ENCODE results near the gene FBXL2. TPM values are rescaled to one million over a fixed set of nuclear protein-coding genes. Genes with fewer than 3 reads are reported as not detected.
"Not testable (repeated sequence)": the region's sequence is repeated elsewhere in the genome, so short reads cannot be mapped to it uniquely, and the experiment has no call there.

The FBXL2 gene
- total and polyA plus RNA-seq, 3 donors from 2014 or later: 24.8 to 55.7 (median 38.3) TPM

DNA sequence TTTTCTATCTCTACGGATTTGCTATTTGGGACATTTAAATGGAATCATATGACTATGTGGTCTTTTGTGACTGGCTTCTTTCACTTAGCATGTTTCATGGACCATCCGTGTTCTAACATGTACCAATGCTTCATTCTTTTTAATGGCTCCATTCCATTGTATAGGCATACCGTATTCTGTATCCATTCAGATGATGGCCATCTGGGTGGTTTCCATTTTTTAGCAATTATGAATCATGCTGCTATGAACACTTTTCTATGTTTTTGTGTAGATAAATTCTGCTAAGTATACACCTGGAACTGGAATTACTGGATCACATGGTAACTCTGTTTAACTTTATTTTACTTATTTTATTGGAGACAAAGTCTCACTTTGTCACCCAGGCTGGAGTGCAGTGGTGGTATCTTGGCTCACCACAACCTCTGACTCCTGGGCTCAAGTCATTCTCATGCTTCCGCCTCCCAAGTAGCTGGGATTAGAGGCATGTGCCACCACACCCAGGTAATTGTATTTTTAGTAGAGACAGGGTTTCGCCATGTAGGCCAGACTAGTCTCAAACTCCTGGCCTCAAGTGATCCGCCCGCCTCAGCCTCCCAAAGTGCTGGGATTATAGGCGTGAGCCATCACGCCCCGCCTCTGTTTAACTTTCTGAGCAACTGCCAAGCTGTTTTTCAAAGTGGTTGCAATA lies 149.5 kb downstream of the FBXL2 start:
- 95 to 96% methylated on average over 10 of the region's 10 CpGs for WGBS, 2 donors
- TF ChIP-seq, protein P1, sequence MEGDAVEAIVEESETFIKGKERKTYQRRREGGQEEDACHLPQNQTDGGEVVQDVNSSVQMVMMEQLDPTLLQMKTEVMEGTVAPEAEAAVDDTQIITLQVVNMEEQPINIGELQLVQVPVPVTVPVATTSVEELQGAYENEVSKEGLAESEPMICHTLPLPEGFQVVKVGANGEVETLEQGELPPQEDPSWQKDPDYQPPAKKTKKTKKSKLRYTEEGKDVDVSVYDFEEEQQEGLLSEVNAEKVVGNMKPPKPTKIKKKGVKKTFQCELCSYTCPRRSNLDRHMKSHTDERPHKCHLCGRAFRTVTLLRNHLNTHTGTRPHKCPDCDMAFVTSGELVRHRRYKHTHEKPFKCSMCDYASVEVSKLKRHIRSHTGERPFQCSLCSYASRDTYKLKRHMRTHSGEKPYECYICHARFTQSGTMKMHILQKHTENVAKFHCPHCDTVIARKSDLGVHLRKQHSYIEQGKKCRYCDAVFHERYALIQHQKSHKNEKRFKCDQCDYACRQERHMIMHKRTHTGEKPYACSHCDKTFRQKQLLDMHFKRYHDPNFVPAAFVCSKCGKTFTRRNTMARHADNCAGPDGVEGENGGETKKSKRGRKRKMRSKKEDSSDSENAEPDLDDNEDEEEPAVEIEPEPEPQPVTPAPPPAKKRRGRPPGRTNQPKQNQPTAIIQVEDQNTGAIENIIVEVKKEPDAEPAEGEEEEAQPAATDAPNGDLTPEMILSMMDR (IDR thresholded peaks at IDR 0.05): no peak
- TF ChIP-seq POLR2A (IDR thresholded peaks at IDR 0.05): no peak
- no peaks in the 10 kb centered on the region for H3K4me1 ChIP-seq
- intact Hi-C loops (cut with DNase I; ENCODE audit: low total_unique reads): no loop called here
- no peak for DNase-seq
- no peaks in the 10 kb centered on the region for H3K27me3 ChIP-seq
- H3K36me3 ChIP-seq (ENCODE audit: low read depth, missing control alignments): no peaks in the 10 kb centered on the region
- H3K27ac ChIP-seq: no peak overlapping the region
- H3K4me3 ChIP-seq: no peak overlapping the region
- H3K9me3 ChIP-seq: no peaks in the 10 kb centered on the region

DNA sequence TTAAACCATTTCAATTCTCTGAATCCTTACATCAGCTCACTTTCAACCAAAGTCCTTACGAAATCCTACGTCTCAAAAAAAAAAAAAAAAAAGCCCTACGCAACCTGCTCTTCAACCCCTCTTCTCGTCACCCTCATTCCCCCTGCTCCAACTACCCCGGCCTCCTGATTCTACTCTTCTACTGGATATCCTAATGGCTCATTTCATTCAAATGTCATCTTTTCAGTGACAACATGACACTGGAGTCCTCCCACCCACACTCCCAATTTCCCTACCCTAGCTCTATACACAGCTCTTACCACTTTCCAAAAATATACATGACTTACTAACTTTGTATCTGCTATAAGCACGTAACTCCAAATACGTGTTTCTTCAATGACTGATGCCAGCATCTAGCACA lies 151.5 kb downstream of the FBXL2 start:
- 89 to 91% methylated on average over 7 of the region's 7 CpGs for WGBS, 2 donors
- H3K27me3 ChIP-seq: no peaks in the 10 kb centered on the region
- TF ChIP-seq POLR2A (IDR thresholded peaks at IDR 0.05): no peak
- TF ChIP-seq, protein P1 (IDR thresholded peaks at IDR 0.05): no peak
- H3K9me3 ChIP-seq: no peaks in the 10 kb centered on the region
- intact Hi-C loops (cut with DNase I; ENCODE audit: low total_unique reads): no loop called here
- no peak overlapping the region for H3K4me3 ChIP-seq
- no peak overlapping the region for H3K27ac ChIP-seq
- no peaks in the 10 kb centered on the region for H3K4me1 ChIP-seq
- no peak for DNase-seq
- H3K36me3 ChIP-seq (ENCODE audit: low read depth, missing control alignments): no peaks in the 10 kb centered on the region

DNA sequence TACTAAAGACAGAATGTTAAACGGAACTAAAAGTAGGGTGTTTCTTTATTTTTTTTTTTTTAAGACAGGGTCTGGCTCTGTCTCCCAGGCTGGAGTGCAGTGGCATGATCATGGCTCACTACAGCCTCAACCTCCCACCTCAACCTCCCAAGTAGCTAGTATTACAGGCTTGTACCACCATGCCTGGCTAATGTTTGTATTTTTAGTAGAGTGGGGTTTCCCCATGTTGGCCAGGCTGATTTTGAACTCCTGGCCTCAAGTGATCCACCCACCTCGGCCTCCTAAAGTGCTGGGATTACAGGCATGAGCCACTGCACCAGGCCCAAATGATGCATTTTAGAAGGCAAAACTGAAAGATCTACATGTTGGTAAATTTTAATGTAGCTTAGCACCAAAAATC lies 152.1 kb downstream of the FBXL2 start:
- DNase-seq; H3K27ac ChIP-seq; H3K36me3 ChIP-seq (ENCODE audit: low read depth, missing control alignments); H3K27me3 ChIP-seq; H3K9me3 ChIP-seq; H3K4me3 ChIP-seq; H3K4me1 ChIP-seq; intact Hi-C loops (cut with DNase I; ENCODE audit: low total_unique reads): not testable (repeated sequence)
- WGBS, 2 donors: 72 to 89% methylated on average over 2 of the region's 2 CpGs

DNA sequence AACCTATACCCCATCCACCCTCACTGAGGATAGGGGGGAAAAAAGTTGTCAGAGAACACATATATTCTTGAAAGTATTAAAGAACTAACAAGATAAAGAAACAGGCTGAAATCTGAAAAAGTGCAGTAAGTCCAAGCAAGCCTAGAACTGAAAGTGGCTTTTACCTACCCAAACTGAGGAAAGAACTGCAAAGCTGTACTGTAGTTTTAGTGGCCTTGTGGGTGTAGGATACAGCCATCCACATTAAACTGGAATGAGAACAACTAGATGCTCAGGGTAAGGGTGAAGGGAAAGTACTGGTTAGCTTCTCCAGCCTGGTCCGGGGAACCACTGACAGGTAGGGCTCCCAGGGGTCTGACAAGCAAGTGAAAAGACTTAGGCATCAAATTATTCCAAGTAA lies 152.8 kb downstream of the FBXL2 start:
- Histone ChIP-seq H3K4me3 (no peak overlapping the region), H3K27ac (no peak overlapping the region), H3K4me1 (no peaks in the 10 kb centered on the region), H3K36me3 (ENCODE audit: low read depth, missing control alignments) (no peaks in the 10 kb centered on the region), H3K9me3 (no peaks in the 10 kb centered on the region), H3K27me3 (no peaks in the 10 kb centered on the region)
- 86 to 100% methylated on average over 1 of the region's 1 CpG for WGBS, 2 donors
- intact Hi-C loops (cut with DNase I; ENCODE audit: low total_unique reads): no loop called here
- no peak for TF ChIP-seq POLR2A (IDR thresholded peaks at IDR 0.05)
- TF ChIP-seq, protein P1 (IDR thresholded peaks at IDR 0.05): no peak
- no peak for DNase-seq

DNA sequence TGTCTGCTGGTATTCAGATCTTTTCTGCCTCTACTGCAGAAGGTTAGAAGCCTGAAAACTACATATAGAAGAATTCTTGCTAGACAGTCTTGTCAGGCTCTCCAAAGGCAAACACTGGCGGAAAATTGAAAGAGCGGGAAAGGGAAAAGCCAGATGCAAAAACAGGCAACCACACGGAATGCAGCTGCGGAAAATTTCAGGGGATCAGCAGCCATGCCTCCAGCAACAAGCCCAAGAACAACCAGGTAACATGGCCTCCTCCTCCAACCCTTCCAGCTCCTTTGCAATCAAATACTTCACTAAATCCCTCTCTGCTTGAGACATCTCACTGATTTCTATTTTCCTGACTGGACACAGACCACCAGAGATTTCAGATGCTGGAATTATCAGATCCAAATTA lies 153.3 kb downstream of the FBXL2 start:
- Histone ChIP-seq H3K9me3 (no peaks in the 10 kb centered on the region), H3K4me3 (no peak overlapping the region), H3K4me1 (peaks cover 1% of the 10 kb centered on the region), H3K27ac (no peak overlapping the region), H3K36me3 (ENCODE audit: low read depth, missing control alignments) (no peaks in the 10 kb centered on the region), H3K27me3 (no peaks in the 10 kb centered on the region)
- TF ChIP-seq, protein P1 (IDR thresholded peaks at IDR 0.05): no peak
- TF ChIP-seq POLR2A (IDR thresholded peaks at IDR 0.05): no peak
- no peak for DNase-seq
- WGBS, 2 donors: 93 to 95% methylated on average over 4 of the region's 4 CpGs
- intact Hi-C loops (cut with DNase I; ENCODE audit: low total_unique reads): no loop called here

Data from testis (tissue), 3 donors.